GM12874 (cell line): ENCODE results near the gene DERL3.

Experiments used
- CTCF ChIP-seq: IDR thresholded peaks from 2 replicates; pipeline ENCODE4 v1.5.1; 2011; ENCODE audit warnings: low read depth, mild to moderate bottlenecking, control low read depth, low read length, moderate library complexity; ENCODE audit not compliant: insufficient read depth

DERL3 gene

GRCh38 chr22:23850136-23850611, 11.4 kb upstream of the DERL3 start:
- no peak for TF ChIP-seq CTCF

GRCh38 chr22:23849009-23850006, 10.5 kb upstream of the DERL3 start:
- TF ChIP-seq CTCF: peak; percentile 98

- no peak for TF ChIP-seq CTCF
Measured at GRCh38 chr22:23847991-23848864, 9.4 kb upstream of the DERL3 start.

- no peak for TF ChIP-seq CTCF
Measured at GRCh38 chr22:23847310-23847920, 8.6 kb upstream of the DERL3 start.

GRCh38 chr22:23846081-23846469, 7.3 kb upstream of the DERL3 start:
- TF ChIP-seq CTCF: no peak

GRCh38 chr22:23845265-23846080, 6.7 kb upstream of the DERL3 start:
- TF ChIP-seq CTCF: no peak
